ENCODE results near the gene TTC8.
"Not testable (repeated sequence)": the region's sequence is repeated elsewhere in the genome, so short reads cannot be mapped to it uniquely, and the experiment has no call there.

DNA sequence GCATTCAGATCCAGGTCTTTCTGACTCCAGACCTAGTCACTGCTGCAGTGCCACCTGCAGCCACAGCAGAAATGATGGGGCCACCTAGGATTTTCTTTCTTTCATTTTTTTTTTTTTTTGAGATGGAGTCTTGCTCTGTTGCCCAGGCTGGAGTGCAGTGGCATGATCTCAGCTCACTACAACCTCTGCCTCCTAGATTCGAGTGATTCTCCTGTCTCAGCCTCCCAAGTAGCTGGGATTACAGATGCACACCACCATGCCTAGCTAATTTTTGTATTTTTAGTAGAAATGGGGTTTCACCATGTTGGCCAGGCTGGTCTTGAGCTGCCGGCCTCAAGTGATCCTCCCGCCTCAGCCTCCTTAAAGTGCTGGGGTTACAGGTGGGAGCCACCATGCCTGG is 33.4 kb downstream of the TTC8 start:
- TF ChIP-seq, protein P1, sequence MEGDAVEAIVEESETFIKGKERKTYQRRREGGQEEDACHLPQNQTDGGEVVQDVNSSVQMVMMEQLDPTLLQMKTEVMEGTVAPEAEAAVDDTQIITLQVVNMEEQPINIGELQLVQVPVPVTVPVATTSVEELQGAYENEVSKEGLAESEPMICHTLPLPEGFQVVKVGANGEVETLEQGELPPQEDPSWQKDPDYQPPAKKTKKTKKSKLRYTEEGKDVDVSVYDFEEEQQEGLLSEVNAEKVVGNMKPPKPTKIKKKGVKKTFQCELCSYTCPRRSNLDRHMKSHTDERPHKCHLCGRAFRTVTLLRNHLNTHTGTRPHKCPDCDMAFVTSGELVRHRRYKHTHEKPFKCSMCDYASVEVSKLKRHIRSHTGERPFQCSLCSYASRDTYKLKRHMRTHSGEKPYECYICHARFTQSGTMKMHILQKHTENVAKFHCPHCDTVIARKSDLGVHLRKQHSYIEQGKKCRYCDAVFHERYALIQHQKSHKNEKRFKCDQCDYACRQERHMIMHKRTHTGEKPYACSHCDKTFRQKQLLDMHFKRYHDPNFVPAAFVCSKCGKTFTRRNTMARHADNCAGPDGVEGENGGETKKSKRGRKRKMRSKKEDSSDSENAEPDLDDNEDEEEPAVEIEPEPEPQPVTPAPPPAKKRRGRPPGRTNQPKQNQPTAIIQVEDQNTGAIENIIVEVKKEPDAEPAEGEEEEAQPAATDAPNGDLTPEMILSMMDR (IDR thresholded peaks at IDR 0.05), result not testable (repeated sequence)
- not testable (repeated sequence) for TF ChIP-seq POLR2AphosphoS5 (IDR thresholded peaks at IDR 0.05)
